NCI-H524 (cell line): Measurements from ENCODE around the gene SPAG9.

Experiments
- DNase-seq, 2 experiments: peaks; one replicate each; lab custom pipeline; 2025; lab: John Stamatoyannopoulos, UW

Gene SPAG9

DNA sequence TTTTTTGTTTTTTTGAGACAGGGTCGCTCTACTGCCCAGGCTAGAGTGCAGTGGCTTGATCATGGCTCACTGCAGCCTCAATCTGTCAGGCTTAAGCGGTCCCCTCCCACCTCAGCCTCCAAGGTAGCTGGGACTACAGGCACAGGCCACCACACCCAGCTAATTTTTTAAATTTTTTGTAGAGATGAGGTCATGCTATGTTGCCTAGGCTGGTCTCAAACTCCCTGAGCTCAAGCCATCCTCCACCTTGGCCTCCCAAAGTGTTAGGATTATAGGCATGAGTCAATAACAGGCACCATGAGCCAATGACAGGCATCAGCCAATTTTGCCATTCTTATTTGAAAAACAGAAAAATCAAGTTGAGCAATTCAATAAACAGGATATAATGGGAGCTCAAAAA lies 125.0 kb downstream of the SPAG9 start:
- no peak for DNase-seq

DNA sequence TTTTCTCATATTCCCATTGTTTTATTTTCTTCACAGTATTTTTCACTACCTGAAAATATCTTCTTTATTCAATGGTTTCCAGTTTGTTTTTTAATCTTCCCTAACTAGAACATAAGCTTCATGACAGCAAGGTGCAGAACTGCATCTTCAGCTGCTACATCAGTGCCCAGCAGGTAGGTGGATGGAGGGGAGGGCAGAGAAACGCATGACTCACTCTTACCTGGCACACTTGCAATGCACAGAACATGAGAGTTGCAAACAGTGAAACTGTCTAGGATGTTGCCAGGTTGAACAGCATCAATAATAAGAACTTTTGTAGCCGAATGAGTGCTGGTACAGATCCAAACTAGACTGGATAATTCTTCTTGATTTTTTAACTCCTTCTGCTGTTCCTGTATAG lies 127.1 kb downstream of the SPAG9 start:
- no peak for DNase-seq

DNA sequence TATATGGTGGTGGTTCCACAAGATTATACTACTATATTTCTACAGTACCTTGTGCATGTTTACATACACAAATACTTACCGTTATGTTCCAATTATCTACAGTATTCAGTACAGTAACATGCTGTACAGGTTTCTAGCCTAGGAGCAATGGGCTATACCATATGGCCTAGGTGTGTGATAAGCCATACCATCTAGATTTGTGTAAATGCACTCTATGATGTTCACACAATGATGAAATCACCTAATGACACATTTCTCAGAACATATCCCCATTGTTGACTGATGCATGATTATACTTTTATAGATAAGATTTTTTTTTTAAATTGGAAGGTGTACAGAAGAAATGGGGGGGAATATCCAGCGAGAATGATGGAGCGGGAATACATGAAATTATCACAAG lies 131.5 kb downstream of the SPAG9 start:
- no peak for DNase-seq

DNA sequence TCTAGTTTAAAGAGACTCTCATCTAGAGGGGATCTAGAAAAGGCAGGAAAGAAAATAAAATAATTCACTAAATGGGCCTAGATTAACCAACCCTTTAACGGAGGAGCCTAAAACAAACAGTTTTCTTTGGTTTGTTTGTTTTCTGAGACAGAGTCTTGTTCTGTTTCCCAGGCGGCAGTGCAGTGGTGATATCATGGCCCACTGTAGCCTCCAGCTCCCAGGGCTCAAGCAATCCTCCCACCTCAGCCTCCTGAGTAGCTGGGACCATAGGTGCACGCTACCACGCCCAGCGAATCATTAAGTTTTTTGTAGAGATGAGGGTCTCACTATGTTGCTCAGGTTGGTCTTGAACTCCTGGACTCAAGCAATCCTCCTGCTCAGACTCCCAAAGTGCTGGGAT lies 132.2 kb downstream of the SPAG9 start:
- DNase-seq: no peak

- DNase-seq: no peak
Observed at GRCh38 chr17:50986989-50987660, 133.5 kb downstream of the SPAG9 start.

DNA sequence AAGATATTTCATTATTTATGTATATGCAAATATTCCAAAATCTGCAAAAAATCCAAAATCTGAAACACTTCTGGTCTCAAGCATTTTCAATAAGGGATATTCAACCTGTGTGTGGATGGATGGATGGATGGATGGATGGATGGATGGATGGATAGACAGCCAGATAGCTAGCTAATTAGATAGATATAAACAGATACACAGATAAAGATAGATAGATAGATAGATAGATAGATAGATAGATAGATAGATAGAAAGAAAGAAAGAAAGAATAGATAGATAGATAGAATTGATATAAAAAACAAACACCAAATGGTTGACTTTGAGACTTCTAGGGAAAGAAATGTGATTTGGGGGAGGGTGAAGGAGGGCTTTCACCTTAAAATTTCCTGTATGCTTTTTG lies 139.4 kb downstream of the SPAG9 start:
- DNase-seq: no peak

DNA sequence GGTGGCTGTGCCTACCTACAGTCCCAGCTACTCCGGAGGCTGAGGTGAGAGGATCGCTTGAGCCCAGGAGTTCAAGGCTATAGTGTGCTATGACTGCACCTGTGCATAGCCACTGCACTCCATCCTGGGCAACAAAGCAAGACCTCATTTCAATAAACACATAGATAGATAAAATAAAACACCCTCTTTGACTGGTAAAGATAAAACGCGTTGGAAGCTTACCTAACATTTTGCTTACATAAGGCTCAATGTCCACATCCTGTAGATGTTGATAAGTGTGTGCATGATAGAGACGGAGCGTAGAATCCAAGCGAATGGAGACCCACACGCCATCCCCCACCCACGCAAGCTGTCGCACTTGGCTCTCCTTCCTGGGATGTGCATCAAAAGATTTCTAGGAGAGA lies 141.1 kb downstream of the SPAG9 start:
- no peak for DNase-seq

DNA sequence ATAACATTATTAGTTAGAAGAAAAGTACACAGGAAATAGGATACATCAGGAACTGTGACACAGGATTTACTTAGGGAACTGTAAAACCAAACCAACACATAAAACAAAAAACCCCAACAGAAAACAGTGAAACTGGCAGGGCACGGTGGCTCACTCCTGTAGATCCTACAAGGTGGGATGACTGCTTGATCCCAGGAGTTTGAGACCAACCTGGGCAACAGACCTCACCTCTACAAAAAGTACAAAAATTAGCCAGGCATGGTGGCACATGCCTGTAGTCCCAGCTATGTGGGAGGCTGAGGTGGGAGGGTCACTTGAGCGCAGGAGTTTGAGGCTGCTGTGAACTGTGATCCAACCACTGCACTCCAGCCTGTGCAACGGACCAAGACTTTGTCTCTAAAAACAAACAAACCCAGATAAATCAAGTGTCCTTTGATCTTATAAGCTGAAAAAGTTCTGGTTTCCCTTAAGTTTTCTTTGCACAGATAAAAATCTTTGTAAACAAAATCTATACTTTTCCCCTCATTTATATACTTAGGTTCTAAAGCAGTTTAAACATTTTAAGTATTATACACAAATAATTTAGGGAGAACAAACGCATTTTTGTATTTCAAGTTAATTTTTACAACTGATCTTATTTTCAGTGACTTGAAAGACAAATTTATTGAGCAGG lies 143.0 kb downstream of the SPAG9 start:
- no peak for DNase-seq

GRCh38 chr17:50976951-50977472 lies 143.7 kb downstream of the SPAG9 start:
- DNase-seq: no peak

GRCh38 chr17:50973557-50974494 lies 146.8 kb downstream of the SPAG9 start:
- no peak for DNase-seq

- no peak for DNase-seq
Observed at GRCh38 chr17:50972577-50972976, 148.1 kb downstream of the SPAG9 start.

DNA sequence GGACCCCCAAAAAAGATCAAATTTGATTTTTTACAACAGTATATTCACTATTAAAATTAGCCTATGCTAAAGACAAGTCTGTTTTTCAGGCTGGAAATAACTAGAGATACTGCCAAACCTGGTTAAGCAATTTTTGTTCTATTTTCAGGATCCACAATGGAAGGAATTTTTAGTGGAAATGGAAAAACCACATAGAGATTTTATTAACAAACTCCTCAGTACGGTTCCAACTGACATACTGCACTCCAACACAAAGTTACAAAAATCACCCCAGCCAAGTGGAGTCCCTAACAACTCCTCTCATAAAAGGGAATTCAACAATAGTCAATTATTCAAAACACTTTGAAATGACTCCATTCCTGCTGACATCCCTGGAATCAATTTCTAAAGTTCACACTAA lies 152.9 kb downstream of the SPAG9 start:
- DNase-seq: no peak

DNA sequence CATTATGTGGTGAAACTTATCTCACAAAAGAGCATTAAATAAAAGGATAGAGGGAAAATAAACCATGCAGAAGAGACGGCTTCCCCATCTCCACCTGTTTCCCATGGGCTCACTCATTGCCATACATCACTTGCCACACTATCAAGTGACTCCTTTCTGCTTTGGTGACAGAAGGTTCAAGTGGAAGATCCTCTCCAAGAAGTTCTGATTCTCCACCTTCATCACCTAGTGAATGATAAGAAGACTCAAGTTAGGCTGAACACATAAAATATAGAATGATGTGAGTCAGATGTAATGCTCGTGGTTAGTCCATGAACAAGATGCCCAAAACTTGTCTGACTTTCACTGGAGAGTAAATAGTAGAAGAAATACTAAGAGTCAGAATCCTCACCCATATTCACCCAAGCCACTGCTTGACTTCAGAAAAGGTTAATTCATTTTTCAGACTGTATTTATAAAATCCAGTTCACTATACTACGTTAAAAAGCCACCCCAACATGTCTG lies 154.5 kb downstream of the SPAG9 start:
- DNase-seq: no peak

GRCh38 chr17:50963139-50963538 lies 157.5 kb downstream of the SPAG9 start:
- DNase-seq: no peak

DNA sequence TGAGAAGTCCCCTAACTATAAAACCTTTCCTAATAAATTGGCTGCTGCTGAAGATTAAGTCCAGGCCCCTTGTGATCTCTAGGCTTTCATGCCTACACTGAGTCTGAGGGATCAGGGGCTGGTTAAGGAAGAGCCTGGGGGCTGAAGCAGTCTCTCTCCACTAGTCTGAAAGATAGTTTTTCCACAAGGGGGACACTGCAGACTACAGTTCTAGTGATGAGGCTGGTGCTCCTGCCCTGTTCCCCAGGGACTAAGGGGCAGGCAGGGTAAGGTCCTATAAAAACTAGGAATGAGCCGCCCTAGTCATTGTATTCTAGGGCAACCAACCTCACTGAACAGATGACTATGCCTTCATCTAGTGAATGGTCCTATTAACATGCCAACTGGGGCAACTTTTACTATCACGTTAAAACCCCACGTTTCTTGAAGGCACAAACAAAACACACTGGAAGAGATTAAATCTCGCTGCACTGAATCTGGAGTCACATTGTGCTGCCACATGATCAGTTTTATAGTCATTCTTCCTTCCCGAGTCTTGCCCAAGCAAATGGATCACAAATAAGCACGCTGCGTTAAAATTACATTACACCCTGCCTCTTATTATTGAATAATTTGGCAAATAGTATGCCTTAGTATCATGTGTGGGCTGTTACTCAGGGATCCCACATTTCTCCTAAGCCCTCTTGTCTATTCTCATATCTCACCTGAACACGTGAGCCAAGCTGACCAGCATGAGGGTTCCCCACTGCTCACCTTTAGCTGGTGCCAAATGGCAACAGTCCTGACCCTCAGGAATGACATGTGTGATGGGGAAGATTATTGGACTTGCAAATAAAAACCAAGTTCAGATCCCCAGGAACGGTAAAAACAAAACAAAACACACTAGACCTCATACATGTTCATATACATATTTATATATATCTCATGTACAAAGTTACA lies 159.1 kb downstream of the SPAG9 start:
- peak in 1 of 2 experiments; percentile 16 for DNase-seq

- DNase-seq: no peak
Observed at GRCh38 chr17:50959341-50959740, 161.3 kb downstream of the SPAG9 start.

- DNase-seq: peak in 1 of 2 experiments; percentile 14
Observed at GRCh38 chr17:50957600-50958575, 162.8 kb downstream of the SPAG9 start.

DNA sequence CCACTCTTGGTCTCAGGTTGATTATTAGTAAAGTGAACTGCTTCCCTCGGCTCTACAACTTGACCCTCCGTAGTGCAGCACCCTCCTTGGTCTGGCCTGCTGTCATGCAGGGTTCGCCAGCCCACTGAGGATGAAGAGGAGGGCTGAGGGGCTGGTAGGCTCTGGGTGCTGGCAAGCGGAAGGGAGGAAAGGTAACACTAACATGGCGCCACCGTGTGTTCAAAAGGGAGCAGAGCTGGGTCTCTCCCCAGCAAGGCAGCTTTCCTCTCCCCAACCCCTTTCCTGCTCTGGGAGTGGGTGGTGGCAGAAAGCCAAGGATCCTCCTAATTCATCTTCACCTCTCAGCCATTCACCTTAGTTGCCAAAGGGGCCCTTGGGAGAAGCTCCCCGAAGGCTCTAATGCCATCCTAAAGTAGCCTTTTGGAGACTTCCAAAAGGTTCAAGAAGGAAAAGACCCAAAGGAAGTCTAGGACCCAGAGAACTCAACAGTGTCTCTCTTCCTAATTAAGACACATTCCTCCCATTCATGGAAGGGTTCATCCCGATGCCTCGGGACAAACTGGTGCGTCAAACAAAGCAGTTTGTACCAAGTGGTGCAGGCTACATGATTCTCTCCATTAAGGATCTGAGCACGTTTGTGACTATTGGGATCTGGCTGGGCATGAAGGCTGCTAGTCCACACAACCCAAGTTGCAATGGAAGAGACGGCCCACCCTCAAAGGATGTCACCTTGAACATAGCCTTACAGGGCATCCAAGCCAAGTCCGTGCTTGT lies 163.7 kb downstream of the SPAG9 start:
- DNase-seq: peak; percentile 59 to 86

DNA sequence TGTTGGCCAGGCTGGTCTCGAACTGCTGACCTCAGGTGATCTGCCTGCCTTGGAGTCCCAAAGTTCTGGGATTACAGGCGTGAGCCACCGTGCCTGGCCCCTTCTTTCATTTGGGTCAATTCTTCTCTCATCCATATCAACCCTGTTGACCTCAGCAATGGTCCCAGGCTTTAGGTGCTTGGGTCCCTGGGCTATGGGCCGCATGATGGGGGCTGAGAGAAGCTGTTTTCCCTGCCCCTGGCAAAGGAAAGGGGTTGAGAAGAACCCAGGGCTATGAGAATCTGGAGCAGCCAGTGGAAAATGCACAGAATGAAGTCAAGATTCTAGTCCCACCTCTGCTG lies 164.3 kb downstream of the SPAG9 start:
- DNase-seq: no peak
